GM23248 (cell line): ENCODE data around the gene HAPLN2.

Experiments
- EZH2 ChIP-seq: fragments of 200-600 bp; sonication (generic); IDR thresholded peaks from 2 replicates; pipeline ENCODE4 v1.6.1; 2018; ENCODE audit warnings: antibody characterized with exemption, mild to moderate bottlenecking; ENCODE audit not compliant: insufficient read depth, poor library complexity, severe bottlenecking
- EZH2phosphoT487 ChIP-seq: fragments of 200-600 bp; sonication (generic); IDR thresholded peaks from 2 replicates; pipeline ENCODE4 v1.6.1; 2018; ENCODE audit warnings: antibody characterized with exemption, moderate library complexity, mild to moderate bottlenecking, low read depth; ENCODE audit not compliant: insufficient read depth

DNA sequence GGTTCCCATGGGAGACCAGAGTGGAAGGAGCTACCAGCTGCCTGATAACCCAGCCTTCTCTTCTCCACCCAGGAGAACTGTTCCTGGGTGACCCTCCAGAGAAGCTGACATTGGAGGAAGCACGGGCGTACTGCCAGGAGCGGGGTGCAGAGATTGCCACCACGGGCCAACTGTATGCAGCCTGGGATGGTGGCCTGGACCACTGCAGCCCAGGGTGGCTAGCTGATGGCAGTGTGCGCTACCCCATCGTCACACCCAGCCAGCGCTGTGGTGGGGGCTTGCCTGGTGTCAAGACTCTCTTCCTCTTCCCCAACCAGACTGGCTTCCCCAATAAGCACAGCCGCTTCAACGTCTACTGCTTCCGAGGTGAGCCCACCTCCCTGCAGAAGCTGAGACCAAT, 29.3 kb downstream of the HAPLN2 start:
- TF ChIP-seq EZH2 = no peak
- TF ChIP-seq EZH2phosphoT487 = no peak
